ENCODE measurements around the gene MADCAM1. TPM values are rescaled to one million over a fixed set of nuclear protein-coding genes. Genes with fewer than 3 reads are reported as not detected.

The MADCAM1 gene
- total RNA-seq, 6 donors from 2014 or later = 0.63 to 3.1 (median 1.1) TPM; not detected in 2

DNA sequence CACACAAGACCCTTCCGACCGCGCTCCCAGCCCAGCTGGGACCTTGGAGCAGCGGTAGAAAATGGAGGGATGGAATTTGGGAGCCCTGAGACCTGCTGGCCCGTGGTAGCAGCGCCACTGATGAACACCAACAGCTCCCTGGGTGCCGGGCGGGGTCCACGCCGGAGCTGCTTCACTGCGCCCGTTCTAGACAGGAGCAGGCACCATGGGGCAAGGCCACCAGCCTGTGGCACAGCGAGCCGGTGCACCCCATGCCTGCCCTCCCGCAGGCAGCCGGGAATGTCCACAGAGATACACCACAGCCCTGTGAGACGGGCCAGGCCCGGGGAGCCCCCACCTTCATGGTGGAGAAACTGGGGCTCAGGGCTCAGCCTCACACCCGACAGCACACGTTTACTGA lies 25.6 kb upstream of the MADCAM1 start:
- Histone ChIP-seq H3K36me3 (no peaks in the 10 kb centered on the region), H3K9me3 (no peaks in the 10 kb centered on the region), H3K27ac (no peak overlapping the region), H3K4me1 (peaks cover 0 to 8% (median 7%) of the 10 kb centered on the region in 4 donors), H3K4me3 (no peak overlapping the region), H3K27me3 (no peaks in the 10 kb centered on the region)
- 80% methylated on average over 8 to 19 of the region's 20 CpGs for WGBS, 2 donors
- ATAC-seq (ENCODE audit: low FRiP score in 2 of 2) (peak in 1 of 2 donors; percentile 22), DNase-seq (no peak)
- TF ChIP-seq EP300 (IDR thresholded peaks at IDR 0.05) (no peak), POLR2AphosphoS5 (IDR thresholded peaks at IDR 0.05) (no peak), POLR2A (IDR thresholded peaks at IDR 0.05) (no peak), CTCF (IDR thresholded peaks at IDR 0.05) (no peak)

- Histone ChIP-seq H3K27me3 (no peaks in the 10 kb centered on the region), H3K4me1 (peaks cover 0 to 8% (median 7%) of the 10 kb centered on the region in 4 donors), H3K4me3 (no peak overlapping the region), H3K36me3 (no peaks in the 10 kb centered on the region), H3K9me3 (no peaks in the 10 kb centered on the region), H3K27ac (peak overlapping the region in 2 of 4 donors; percentile 10 to 13)
- 74 to 82% methylated on average over 20 to 23 of the region's 23 CpGs for WGBS, 2 donors
- no peak for ATAC-seq (ENCODE audit: low FRiP score in 2 of 2)
- DNase-seq = no peak
- TF ChIP-seq EP300 (IDR thresholded peaks at IDR 0.05) = no peak
- no peak for TF ChIP-seq POLR2AphosphoS5 (IDR thresholded peaks at IDR 0.05)
- TF ChIP-seq POLR2A (IDR thresholded peaks at IDR 0.05) = no peak
- TF ChIP-seq CTCF (IDR thresholded peaks at IDR 0.05) = no peak
Observed at GRCh38 chr19:472005-472858, 24.1 kb upstream of the MADCAM1 start.

GRCh38 chr19:474126-475078 lies 21.9 kb upstream of the MADCAM1 start:
- Histone ChIP-seq H3K36me3 (no peaks in the 10 kb centered on the region), H3K27ac (peak overlapping the region; percentile 65 to 89 (median 78)), H3K4me3 (peak overlapping the region in 1 of 4 donors; percentile 20), H3K9me3 (no peaks in the 10 kb centered on the region), H3K27me3 (no peaks in the 10 kb centered on the region), H3K4me1 (peaks cover 0 to 8% (median 7%) of the 10 kb centered on the region in 4 donors)
- ATAC-seq (ENCODE audit: low FRiP score in 2 of 2) (peak; percentile 23 to 65), DNase-seq (peak; percentile 29 to 80)
- peak in 1 of 4 donors; percentile 9 for TF ChIP-seq POLR2A (IDR thresholded peaks at IDR 0.05)
- peak in 1 of 4 donors; percentile 53 for TF ChIP-seq EP300 (IDR thresholded peaks at IDR 0.05)
- TF ChIP-seq CTCF (IDR thresholded peaks at IDR 0.05) = peak in 2 of 6 experiments; percentile 26 to 44
- TF ChIP-seq POLR2AphosphoS5 (IDR thresholded peaks at IDR 0.05) = peak in 1 of 2 donors; percentile 57
- 56 to 57% methylated on average over 41 to 45 of the region's 57 CpGs for WGBS, 2 donors

- TF ChIP-seq POLR2AphosphoS5 (IDR thresholded peaks at IDR 0.05) (no peak), CTCF (IDR thresholded peaks at IDR 0.05) (no peak), POLR2A (IDR thresholded peaks at IDR 0.05) (no peak), EP300 (IDR thresholded peaks at IDR 0.05) (no peak)
- peak overlapping the region in 2 of 4 donors; percentile 81 to 89 for H3K27ac ChIP-seq
- peaks cover 5 to 13% (median 10%) of the 10 kb centered on the region in 4 donors for H3K4me1 ChIP-seq
- H3K27me3 ChIP-seq = no peaks in the 10 kb centered on the region
- WGBS, 2 donors = 85 to 91% methylated on average over 13 of the region's 13 CpGs
- no peaks in the 10 kb centered on the region for H3K36me3 ChIP-seq
- H3K4me3 ChIP-seq = no peak overlapping the region
- no peak for DNase-seq
- no peak for ATAC-seq (ENCODE audit: low FRiP score in 2 of 2)
- no peaks in the 10 kb centered on the region for H3K9me3 ChIP-seq
Observed at GRCh38 chr19:475360-475759, 20.9 kb upstream of the MADCAM1 start.
